HK-2 (cell line): ENCODE measurements around the gene SERPINI1.
"Not testable (repeated sequence)": the region's sequence is repeated elsewhere in the genome, so short reads cannot be mapped to it uniquely, and the experiment has no call there.

Source experiments
- DNase-seq: peaks from one replicate; pipeline ENCODE4 v3.0.0-alpha.2; 2018; ENCODE audit not compliant: unreplicated experiment

The SERPINI1 gene

DNA sequence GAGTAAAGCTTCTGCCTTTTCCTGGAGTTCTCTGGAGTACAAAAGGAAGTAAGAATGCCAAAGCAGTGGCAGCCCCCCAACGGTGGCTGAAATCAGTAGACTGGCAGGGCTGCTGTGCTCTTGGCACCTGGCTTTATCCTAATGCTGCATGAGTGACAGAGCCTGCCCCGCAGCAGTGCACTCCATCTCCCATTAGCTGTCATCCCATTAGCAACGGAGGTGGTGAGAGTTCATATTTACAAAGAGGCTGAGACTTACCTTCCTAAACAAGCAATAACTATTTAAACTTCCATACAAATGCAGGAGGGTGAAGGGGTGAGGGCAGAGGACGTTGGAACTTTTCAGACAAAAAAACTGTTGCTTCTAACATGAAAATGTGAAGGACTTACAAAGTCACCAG is 51.9 kb downstream of the SERPINI1 start:
- no peak for DNase-seq

DNA sequence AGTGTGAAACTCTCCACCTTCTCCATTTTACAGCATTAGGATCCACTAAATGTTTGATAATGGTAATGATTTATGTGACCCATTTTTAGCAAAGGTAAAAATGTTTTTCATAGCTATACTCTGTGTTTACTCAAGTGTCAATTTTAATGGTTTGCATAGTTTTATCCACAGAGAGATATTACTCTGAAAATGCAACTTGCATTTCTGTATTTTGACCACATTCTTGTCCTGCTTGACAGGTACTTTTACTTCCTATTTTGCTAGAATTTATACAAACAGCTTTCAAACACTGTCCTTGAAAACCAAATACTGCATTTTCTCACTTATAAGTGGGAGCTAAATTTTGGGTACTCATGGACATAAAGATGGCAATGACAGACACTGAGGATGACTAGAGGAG is 62.9 kb downstream of the SERPINI1 start:
- DNase-seq, result no peak

DNA sequence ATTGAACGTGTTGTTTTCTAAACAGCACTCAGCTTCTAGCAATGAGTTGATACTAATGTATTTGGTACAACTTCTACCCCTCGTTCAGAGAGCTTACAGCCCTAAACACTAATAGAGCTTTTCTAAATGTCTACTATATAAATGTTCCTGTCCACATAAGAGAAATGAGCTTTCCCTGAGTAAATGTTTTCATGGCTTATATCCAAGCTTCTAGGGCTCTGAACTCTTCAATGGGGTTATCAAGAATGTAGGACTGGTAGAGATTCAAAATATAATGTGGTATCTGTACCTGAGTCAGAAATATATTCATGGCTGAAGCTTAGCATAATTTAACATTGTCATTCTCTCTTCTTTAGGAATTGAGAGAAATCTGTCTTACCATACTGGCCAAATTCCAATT is 73.4 kb downstream of the SERPINI1 start:
- DNase-seq, result no peak

DNA sequence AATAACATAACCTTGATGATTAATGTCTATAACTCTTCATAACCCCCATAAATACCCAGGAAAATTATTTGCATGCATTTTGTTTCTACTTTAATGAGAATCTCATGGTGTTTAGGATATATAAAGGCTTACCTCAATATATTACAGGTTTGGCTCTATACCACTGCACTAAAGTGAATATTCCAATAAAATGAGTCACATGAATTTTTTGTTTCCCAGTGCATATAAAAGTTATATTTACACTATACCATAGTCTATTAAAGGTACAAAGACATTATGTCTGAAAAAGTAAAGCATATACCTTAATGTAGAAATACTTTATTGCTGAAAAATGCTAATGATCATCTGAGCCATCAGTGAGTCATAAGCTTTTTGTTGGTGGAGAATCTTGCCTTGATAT is 74.7 kb downstream of the SERPINI1 start:
- no peak for DNase-seq

DNA sequence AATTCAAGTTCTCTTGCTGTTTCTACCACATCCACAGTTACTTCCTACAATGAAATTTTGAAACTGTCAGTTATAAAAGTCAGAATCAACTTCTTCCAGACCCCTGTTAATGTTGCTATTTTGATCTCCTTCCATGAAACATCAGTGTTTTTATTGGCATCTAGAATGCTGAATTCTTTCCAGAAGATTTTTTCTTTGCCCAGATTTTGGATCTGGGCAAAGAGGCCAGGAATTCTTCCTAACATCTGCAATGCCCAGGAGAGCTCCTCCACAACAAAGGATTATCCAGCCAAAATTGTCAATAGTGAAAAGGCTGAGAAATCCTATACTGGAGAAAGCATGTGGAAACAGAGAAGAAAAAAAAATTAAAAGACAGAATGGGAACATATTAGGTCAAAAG is 75.5 kb downstream of the SERPINI1 start:
- DNase-seq, result no peak

DNA sequence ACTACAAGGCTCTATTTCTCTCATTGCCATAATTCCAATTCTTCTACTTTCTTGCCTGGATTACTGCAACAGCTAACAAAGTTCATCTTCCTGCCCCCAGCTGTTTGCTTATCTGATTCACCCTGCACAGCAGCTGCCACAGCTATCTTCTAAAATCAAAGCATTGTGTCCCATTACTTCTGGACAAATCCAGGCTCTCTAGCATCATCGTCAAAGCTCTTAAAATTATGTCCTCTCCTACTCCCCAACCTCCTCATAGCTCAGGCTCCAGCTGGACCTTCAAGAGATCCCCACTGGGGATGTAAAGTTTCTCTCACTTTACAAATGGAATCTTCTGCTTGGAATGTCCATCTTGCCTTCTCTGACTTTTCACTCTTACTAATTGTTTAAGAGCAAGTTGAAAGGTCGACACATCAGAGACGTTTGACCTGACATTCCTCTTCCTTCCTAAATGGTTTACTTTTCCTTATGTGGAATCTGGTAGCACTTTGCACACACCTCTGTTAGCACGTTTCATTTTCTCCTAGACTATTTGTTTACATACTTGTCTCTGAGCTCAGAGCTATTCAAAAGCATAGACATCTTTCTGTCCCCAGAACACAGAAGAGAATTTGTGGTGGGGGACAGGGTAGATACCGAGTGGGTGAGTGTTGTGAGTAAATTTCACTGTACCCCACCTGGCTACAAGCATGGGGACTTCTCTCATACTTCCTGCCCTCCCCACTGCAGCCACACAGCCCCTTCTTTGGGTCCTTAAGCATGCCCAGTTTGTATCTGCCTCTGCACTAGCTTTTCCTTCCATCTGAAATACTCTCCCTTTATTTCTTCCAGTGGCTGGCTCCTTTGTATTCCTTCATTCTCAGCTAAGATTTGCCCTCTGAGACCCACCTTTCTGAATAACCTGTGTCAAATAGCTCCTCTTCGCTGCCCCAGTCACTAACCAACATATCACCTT is 77.9 kb downstream of the SERPINI1 start:
- no peak for DNase-seq

DNA sequence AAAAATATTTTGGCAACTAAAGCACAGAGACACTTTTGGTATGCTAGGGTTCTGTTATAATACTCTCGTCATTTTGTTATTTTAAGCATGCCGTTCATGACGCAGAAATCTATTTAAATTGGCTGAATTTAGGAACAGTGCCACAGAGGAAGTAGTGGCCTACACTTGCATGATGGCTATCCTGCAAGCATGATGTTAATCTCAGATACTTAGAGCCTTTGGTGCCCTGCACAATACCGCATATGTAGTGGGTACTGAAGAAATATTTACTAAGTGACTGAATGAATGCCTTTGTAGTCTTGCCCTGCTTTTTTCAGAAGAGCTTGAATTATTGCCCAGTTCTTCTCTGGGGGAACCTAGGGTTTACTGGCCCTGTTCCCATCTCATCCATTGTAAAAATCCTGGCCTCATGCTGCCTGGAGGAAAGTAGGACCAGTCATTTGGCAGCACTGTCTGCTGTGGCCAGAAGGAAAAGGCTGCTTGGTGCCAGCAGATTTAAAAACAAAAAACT is 79.0 kb downstream of the SERPINI1 start:
- no peak for DNase-seq

DNA sequence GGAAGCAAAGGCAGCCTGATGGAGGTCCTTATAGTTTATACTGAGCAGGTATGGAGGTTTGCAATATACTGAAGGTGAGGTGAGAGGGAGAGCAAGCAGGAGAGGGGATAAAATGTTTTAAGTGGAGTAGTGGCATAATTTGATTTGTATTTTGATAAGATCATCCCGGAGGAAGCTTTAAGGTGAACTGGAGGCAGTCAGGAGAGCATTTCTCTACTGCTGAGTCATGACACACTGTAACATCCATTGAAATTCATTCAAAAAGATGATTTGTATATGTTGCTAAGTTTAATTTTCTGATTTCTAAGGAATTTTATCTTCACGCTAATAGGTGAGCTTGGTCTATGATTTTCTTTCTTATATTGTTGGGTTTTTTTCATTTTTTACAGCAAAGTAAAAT is 81.4 kb downstream of the SERPINI1 start:
- DNase-seq, result no peak

DNA sequence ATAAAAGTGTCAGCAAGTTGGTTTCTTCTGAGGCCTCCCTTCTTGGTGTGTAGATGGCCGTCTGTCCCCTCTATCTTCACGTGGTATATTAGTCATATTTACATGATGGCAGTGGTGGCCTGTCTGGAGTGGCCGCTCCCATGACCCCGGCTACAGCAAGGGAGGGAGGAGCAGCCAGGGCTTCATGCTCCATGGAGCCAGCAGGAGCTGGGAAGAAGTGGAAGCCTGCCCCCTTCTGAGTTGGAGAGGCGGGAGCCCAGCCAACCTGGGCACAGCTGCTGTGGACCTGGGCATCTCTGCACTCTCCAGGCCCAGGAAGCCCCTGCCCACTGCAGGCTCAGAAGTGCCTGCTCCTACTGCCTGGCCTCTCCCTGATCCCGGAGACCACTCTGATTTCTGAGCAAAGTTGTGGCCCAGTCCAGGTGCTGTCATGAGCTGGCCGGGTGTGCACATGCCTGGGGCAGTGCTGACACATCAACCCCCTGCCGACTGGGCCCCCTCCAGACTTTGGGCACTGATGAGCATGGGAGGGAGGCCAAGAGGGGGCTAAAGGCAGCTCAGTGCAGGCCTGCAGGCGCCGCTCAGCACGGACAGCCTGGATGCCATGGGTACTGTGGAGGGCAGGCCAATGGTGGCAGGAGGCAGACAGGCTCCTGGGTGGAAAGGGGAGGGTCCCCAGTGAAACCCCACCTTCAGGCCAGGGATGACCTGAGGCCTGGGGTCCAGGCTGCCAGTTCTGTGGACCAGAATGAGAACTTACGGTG is 84.8 kb downstream of the SERPINI1 start:
- no peak for DNase-seq

DNA sequence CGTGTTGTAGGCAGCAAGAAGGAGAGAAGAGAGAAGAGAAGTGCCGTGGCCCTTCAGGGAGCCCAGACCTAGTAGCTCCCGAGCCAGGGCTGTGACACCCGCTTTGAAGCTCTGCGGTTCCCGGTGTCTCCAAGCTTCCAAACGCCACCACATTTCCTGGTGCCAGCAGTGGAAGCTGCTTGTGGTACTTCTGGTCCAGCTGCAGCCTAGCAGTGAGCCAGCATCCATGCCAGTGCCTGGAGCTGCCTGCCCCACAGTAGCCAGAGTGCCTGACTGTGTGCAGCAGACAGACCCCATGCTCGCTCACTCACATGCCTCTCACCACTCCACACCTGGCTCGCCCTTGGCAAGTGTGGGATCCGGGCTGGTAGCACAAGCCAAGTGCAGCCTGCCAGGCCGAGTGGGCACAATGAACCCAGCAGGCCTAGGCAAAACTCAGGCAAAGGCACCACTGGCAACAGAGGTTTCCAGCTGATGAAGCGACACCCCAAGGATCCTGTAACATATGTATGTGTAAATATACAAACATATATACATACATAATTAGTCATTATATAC is 85.8 kb downstream of the SERPINI1 start:
- DNase-seq, result no peak

DNA sequence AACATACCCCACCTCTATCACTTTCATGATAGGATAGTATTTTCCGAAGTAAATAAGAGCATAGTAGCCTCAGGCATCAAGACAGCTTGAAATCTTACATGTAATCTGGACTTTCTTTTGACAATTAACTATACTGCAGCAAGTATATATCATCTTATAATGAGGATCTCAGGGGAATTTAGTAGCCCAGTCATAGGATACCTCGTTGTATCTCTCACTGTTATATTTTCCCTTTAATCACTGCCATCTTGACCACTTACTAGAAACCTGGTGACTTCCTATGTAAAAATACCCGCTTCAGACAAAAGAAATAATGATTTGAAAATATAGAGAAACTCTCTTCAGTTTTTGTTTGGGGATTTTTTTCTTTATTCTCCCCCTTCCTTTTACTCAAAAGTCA is 88.2 kb downstream of the SERPINI1 start:
- DNase-seq, result no peak

DNA sequence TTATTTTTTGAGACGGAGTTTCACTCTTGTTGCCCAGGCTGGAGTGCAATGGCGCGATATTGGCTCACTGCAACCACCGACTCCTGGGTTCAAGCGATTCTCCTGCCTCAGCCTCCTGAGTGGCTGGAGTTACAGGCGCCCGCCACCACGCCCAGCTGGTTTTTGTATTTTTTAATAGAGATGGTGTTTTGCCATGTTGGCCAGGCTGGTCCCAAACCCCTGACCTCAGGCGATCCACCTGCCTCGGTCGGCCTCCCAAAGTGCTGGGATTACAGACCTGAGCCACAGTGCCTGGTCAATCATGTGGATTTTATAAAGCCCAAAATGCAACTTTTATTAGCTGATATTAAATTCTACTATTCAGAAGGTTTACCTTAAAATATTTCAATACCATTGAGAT is 92.1 kb downstream of the SERPINI1 start:
- not testable (repeated sequence) for DNase-seq

DNA sequence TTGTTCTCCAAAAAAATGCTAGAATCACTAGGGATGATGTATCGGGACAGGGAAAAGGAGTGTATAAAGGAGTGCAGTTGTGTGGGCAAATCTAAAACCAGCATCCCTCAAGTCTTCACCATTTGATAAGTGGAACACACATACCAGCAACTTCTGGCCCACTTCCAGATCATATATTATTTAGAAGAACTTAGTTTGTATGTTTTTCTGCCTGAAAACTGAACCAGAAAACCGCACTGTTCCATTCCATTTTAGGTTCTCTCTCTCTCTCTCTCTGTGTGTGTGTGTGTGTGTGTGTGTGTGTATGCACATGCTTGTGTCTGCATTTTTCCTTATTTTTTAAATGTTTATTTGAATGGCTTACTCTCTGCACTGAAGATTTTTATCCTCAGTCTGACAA is 93.5 kb downstream of the SERPINI1 start:
- no peak for DNase-seq

DNA sequence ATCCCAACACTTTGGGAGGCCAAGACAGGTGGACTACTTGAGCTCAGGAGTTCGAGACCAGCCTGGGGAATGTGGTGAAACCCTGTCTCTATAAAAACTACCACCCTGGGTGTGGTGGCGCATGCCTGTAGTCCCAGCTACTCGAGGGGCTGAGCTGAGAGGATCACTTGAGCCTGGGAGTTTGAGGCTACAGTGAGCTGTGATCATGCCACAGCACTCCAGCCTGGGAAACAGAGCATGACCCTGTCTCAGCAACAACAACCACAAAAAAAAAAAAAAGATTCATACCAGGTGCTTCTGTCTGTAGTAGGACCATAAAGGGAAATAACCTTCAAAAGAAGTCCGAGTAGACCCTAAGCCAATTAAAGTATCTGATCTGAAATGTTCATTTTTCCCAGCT is 94.5 kb downstream of the SERPINI1 start:
- DNase-seq, result no peak

DNA sequence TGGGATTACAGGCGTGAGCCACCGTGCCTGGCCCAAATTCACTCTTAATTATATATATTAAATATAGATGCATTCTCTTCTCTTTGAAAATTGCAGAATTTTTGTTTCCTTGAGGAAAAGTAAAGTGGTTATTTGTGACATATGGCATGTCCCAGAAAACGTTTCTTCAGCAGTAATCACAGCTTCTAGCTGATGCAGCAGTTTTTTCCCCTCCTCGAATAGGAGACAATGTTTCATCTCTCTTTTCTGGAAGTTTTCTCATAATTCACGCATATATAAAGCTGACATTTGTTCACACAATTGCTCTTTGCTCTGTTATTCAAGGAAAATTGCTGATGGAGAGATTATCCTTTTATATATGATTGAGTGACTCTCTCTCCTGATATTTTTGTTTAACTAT is 99.8 kb downstream of the SERPINI1 start:
- DNase-seq, result no peak

DNA sequence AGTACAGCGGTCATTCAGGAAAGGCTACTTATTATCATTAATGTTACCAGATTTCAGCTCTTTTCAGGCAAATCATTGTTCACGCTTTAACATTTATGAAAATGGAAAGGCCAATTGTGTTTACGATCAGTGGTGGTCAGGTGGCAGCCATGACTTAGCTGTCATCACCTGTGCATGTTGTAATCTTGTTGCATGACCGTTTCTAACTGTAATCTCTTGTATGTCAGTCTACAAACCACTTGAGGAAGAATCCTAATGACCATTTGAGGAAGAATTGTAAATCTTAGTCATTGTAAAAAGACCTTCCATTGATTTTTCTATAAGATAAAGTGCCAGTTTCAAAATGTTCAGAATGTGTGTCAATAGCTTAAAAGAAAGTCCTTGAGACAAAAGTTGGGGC is 100.4 kb downstream of the SERPINI1 start:
- DNase-seq, result no peak

DNA sequence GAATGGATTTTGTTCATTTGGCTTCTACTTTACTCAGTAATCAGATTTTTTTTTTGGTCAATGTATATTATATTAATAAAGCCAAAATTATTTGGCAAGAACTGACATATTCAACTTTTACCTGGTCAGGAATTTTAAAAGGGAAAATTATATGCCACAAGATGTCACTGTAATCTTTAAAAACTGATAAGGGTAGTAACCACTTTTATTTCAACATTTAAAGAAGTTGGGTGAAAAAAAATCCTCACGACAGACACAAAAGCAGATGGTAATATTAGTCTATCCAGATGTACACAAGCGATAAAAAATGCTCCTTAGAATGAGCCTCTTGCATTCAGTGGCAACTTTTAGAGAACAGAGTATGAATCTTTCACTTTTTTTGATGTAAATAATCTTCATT is 101.9 kb downstream of the SERPINI1 start:
- no peak for DNase-seq

DNA sequence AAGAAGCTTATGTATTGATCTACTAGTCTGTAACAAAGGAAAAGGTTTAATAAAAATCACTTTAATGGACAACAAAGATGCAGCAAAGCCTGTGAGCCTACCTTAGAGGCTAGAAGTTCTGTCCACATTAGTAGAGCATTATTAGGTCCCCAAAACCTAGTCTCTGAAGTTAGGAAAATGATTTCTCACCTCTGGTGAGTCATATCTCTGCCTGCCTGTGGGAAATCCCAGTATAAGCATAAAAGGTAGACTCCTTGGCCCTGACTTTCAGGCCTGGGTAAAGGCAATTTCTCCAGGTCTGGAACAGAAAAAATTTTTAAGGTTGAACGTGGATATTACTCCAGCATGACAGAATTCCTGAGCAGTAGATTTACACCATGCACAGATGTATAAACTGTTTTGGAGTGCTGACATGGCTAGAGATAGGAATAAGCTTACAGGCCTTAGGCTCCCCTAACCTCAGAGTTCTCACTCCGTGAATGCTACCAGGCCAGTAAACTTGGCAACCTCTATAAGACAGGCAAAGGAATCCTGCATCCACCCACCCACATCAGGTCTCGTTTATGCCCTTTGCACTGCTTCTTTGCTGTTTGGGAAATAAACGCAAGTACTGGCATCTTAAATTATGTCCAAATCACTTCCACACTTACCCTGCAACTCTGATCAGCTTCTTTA is 104.1 kb downstream of the SERPINI1 start:
- DNase-seq, result no peak

DNA sequence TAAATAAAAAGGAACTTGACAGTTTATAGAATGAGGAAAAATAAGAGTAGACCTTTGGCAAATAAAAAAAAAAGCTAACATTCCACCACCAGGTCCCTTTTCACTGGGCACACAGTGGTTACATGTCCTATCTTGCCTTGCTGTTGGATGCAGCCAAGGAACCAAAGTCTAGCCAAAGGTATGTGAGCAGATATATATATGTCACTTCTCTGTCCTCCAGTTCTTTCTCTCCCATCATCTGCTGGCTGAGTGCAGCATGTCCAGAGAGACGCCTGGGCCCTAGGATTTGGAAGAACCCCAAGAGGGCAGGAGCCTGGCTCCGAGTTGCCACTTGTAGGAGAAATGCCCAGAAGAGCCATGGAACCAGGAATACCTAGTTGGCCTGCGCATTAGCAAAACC is 104.7 kb downstream of the SERPINI1 start:
- no peak for DNase-seq

DNA sequence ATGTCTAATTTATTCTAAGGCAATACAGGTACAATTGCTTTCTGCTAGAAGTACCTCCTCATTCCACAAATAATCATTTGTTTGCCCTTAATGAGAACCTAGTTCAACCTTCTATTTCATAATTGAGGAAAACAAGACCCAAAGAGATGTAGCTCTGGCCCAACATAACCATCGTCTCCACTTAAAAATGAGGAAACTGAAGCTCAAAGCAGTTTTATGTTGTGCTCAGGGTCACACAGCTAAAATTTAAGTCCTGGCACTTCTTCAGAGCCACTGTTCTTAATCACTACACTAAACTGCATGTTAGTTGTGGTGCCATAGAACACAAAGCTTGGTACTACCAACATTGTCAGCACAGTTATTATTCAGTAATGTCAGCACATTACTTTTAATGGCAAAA is 108.0 kb downstream of the SERPINI1 start:
- DNase-seq, result no peak

DNA sequence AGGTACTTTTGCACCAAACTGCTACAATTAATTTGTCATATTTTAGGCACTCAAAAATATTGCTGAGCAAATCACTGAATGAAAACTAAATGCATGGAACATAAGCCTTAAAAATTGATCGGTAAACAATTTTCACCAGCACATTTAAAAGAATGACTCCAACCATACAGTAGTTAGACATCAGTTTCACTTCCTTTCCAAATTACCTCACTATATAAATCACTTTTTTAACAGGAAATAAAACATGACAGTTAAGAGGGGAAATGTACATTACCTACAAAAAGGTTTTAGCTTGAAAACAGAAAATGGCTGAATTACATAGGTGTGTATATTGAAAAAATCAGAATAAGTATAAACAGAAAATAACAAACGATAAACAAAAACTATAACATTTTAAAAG is 108.4 kb downstream of the SERPINI1 start:
- no peak for DNase-seq

DNA sequence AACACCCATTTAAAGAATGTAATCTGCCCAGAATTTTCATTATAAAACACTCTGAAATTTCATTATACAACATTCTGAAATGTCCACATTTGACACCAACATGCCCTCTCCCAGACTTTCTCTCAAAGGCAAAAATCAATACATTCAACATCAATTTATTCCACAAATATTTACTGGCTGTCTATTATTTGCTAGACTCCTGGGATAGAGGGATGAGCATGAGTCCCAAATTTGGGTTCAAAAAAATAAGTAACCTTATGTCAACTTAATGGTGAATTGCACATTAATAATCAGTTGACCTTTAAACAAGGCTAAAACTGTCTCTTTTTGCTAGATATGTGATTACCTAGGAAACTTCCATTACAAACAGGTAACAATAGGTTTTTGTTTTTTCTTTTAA is 109.0 kb downstream of the SERPINI1 start:
- no peak for DNase-seq
